Measurements from ENCODE around the gene NIPAL1.
A peak's percentile ranks its signal among the peaks of the same experiment; 100 is the strongest.

The NIPAL1 gene

DNA sequence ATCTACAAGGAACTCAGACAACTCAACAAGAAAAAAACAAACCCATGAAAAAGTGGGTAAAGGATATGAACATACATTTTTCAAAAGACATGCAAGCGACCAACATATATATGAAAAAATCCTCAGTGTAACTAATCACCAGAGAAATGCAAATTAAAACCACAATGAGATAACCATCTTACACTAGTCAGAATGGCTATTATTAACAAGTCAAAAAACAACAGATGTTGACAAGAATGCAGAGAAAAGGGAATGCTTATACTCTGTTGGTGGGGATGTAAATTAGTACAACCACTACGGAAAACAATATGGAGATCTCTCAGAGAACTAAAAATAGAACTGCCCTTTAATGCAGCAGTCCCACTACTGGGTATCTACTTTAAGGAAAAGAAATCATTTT lies 12.1 kb downstream of the NIPAL1 start:
- no peak for DNase-seq

- DNase-seq, result no peak
Measured at GRCh38 chr4:48030470-48030869, 13.9 kb downstream of the NIPAL1 start.

GRCh38 chr4:48031802-48032525 lies 15.4 kb downstream of the NIPAL1 start:
- DNase-seq, result no peak

GRCh38 chr4:48032721-48033120 lies 16.1 kb downstream of the NIPAL1 start:
- DNase-seq, result no peak

DNA sequence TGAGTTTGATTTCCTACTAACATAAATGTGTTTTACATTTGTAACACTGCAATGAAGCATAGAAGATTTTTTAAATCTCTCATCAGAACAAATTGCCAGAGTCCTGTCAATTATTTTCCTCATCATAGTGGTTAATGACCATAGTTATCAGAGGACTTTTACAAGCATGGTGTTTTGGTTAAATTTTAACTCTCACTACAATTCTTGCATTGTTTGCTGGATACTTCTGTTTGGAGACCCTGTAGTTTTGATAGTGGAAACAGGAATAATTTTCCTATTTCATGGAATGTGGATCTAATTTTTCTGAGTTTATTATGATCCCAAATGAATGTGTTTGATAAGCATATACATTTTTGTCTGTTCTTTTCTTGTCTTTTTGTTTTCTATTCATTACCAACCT lies 16.8 kb downstream of the NIPAL1 start:
- no peak for DNase-seq

GRCh38 chr4:48033825-48034413 lies 17.3 kb downstream of the NIPAL1 start:
- peak in 1 of 2 experiments; percentile 35 for DNase-seq

- DNase-seq, result no peak
Measured at GRCh38 chr4:48035952-48036351, 19.4 kb downstream of the NIPAL1 start.

GRCh38 chr4:48037117-48037462 lies 20.5 kb downstream of the NIPAL1 start:
- DNase-seq, result no peak

- no peak for DNase-seq
Measured at GRCh38 chr4:48038666-48039065, 22.1 kb downstream of the NIPAL1 start.

DNA sequence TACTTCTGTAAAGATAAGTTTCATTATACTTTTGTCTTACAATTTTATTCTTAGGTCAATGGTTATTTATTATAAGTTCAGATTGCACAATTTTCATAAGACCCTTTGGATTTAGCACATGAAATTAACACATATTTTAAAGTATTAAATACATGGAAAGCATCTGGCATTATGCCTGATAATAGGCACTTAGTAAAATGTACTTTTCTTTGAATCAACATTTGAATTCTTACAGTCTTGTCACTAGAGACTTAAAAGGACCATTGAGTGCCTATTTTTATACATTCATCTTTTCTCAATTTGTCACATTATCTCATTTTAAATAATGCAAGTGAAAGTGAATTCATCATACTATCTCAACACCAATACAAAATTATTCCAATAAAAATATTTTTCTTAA lies 23.0 kb downstream of the NIPAL1 start:
- DNase-seq, result no peak

GRCh38 chr4:48041535-48042137 lies 25.1 kb downstream of the NIPAL1 start:
- no peak for DNase-seq

- no peak for DNase-seq
Measured at GRCh38 chr4:48042979-48043461, 26.4 kb downstream of the NIPAL1 start.

- DNase-seq, result no peak
Measured at GRCh38 chr4:48043504-48043903, 26.9 kb downstream of the NIPAL1 start.

DNA sequence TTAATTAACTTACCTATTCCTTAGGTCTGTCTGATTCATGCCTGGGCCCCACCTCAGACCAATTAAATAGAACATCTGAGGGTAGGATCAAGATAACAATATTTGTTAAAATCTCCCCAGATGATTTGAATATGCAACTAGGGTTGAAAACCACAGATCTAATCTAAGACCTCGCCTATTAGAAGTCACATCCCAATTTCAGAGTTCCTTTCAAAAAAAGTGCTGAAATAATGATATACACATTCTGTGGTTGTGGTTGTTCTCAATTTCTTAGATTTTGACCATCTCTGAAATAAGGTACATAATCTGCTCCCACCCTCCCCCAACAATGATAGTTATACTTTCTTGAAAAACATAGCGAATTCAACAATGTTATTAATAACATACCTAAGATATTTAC lies 27.7 kb downstream of the NIPAL1 start:
- DNase-seq, result no peak

DNA sequence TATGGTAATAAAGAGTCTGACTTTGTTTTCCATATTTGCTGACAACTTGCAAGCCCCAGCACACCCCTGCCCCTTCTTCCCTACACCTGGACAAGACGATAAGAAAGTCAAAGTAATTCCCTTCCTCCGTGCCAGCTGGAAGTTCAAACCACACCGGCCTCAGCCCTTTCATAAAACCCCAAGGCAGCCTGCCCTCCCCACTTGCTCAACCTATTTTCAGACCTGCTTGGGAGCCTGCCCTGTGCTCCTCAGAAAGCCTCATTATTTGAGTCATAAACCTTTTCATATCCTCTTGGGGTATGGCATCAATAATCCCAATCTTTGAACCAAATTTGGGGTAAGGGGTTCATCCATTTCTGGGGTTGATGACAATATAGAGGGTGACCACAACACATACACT lies 29.5 kb downstream of the NIPAL1 start:
- no peak for DNase-seq

DNA sequence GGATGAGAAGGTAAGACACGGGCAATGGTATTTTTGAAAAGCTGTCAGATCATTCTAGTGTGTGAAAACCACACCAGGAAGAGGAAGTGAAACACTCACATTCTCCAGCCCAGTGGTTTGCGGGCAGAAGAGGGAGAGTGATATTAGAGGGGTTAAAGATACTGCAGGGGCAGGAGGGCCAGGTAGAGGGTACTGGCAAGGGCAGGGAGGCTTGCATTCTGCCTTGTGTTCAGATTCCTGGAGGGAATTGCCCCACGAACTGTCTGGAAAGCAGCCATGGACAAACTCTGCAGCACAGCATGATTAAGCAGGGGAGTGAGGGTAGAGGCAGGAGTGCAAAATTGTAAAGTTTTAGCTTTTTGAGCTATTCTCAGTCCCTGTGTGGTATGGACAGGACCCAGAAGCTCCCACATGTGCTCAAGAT lies 30.9 kb downstream of the NIPAL1 start:
- no peak for DNase-seq

DNA sequence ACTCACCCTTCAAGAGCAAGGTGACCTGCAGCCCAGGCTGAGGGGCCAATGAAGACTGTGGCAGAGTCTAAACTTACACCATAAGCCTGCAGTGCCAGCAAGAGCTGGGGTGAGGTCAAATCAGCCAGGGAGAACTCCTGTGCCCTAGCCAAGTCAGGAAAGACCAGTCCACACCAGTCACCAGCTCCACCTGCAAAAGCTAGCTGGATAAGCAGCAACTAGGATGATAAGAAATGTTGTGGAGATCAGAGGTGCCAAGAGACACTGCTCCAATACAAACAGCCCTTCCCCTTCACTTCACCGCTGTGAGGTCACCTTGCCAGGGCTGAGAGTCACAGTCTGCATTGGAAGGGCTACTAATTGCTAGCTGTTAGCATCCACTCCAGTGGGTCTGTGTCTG lies 31.3 kb downstream of the NIPAL1 start:
- DNase-seq, result no peak

DNA sequence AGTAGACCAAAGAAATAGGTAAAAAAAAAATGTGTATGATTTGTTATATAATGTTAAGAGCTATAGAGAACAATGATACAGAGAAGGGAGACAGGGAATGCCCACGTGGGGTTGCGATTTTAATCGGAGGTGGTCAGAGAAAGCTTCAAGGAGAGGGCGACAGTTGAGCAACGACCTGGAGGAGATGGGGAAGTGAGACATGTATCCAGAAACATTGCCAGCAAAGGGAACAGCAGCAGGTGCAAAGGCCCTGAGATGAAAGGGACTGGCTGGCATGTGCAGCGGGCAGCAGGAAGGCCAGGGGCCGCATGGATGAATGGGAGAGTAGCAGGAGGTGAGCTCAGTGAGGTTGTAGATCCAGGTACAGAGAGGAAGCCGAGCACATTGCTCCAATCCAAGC lies 32.9 kb downstream of the NIPAL1 start:
- no peak for DNase-seq

DNA sequence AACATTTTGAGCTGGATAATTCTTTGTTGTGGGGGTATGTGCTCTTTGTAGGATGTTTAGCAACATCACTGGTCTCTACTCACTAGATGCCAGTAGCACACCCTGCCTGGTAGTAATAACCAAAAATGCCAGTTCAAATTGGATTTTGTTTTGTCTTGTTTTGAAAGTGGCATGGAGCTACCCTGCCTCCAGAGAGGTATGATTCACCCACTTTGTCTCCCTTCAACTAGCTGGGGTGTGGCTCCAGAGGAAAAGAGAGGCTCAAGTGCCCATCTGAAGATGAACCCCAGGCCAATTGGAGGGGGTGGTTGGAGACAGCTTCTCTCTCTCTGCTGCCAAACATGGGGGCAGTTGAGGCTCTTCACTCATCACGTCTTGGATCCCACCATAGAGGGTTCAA lies 34.5 kb downstream of the NIPAL1 start:
- no peak for DNase-seq

DNA sequence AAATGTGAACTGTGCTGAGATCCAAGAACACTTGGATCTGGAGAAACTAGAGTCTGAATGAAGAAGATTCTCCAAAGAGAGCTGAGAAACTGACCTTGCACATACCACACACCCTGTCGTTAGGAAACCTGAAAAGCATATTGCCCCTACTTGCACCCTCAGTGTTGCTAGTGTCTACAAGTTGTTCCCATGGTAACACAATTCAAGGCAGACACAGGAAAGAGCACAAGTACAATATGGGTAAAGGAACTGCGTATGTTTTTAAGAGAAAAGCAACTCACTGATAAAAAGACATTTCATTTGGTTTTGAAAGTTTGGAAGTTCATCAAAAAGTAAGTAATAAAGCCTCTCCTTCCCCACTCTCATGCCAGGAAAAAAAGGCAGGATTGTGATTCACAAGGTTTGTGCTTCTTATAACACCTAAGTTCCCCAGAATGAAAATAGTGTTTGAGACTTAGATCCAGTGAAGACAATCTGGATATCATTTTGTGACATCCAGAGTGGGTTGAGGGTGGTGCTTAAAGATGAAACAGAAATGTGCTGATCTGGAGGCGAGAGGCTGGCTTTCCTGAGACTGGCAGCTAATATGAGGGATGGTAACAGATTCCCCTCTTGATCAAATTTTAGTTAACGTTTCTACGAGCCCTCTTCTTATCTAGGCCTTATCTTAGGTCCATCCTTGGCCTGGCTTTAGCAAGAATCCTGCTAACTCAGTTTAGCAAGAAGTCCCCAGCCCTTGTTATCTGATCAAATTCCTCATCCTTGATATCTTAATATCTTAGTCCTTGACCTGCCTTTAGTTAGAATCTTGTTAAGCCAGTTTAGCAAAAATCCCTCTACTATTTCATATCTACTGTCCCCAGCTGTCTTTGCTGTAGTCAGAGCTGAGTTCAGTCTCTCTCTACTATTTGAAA lies 42.3 kb downstream of the NIPAL1 start:
- DNase-seq, result no peak

DNA sequence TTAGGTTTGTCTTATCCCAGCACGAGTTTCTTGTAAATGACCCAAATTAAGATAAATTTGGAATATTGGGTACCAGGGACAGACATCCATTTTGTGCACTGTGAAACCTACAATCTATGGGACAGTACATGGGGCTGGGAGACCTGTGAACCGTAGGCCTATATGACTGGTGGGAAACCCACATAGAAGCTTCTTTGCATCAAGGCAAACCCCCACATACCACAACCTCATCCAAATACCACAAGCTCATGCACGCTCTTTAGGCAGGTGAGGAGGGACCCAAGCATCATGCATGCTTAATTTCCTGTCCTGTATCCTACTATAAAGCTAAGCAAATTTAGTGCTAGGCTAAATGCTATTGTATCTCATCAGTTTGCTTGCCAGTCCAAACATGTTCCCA lies 47.8 kb downstream of the NIPAL1 start:
- DNase-seq, result no peak

- no peak for DNase-seq
Measured at GRCh38 chr4:48065587-48066052, 49.0 kb downstream of the NIPAL1 start.

DNA sequence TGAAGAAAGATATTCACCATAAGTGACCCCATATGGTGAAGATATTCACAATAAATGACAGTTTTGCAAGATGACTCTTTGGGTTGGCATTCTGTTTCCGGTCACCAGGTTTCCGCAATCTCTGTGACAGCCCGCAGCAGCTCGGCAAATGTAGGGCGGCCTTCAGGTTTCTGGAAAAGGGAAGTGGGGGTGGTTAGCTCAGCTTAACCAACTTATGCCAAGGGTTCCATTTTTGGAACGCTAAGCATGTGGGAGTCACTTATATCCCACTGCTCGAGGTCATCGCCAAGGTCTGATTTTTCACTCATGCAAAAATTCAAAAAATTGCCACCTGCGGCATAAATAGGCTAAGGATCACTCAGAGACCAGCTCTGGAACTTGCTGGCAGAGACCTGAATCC lies 51.0 kb downstream of the NIPAL1 start:
- no peak for DNase-seq
